ENCODE data around the gene IDUA. TPM values are rescaled to one million over a fixed set of nuclear protein-coding genes. Genes with fewer than 3 reads are reported as not detected.
"Not testable (repeated sequence)": the region's sequence is repeated elsewhere in the genome, so short reads cannot be mapped to it uniquely, and the experiment has no call there.

The IDUA gene
- total RNA-seq, 4 donors from 2014 or later: 9.7 to 32.3 (median 25.0) TPM

DNA sequence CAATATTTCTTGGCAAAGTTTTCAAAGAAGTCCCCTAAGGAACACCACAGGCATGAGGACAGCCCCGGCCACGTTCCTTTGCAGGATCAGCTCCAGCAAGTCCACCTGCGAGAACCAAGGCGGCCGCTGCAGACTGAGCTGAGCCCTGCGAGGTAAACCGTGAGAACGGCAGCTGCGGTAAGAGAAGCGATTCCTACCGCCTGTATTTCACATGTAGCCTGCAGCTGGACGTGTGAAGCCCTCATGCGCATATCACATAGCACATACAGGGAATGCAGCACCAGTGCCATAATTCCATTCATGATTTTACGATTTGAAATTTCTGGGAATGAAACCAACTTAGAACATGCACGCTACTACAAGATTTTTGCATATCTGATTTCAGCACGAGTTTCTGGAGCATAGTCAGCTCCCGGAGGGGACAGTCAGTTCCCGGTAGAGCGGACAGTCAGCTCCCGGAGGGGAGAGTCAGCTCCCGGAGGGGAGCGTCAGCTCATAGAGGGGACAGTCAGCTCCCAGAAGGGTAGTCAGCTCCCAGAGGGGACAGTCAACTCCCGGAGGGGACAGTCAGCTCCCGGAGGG lies 66.3 kb downstream of the IDUA start:
- Histone ChIP-seq H3K9me3 (no peaks in the 10 kb centered on the region), H3K27me3 (no peaks in the 10 kb centered on the region), H3K4me3 (replicated peaks in 1 of 3) (no peak overlapping the region), H3K36me3 (no peaks in the 10 kb centered on the region), H3K27ac (no peak overlapping the region), H3K4me1 (peaks cover 11 to 18% of the 10 kb centered on the region in 2 donors)
- no peak for DNase-seq
- 45 to 51% methylated on average over 23 of the region's 24 CpGs for WGBS, 2 donors
- intact Hi-C loops (cut with DNase I): no loop called here
- TF ChIP-seq POLR2A (IDR thresholded peaks at IDR 0.05): no peak
- TF ChIP-seq, protein P1, sequence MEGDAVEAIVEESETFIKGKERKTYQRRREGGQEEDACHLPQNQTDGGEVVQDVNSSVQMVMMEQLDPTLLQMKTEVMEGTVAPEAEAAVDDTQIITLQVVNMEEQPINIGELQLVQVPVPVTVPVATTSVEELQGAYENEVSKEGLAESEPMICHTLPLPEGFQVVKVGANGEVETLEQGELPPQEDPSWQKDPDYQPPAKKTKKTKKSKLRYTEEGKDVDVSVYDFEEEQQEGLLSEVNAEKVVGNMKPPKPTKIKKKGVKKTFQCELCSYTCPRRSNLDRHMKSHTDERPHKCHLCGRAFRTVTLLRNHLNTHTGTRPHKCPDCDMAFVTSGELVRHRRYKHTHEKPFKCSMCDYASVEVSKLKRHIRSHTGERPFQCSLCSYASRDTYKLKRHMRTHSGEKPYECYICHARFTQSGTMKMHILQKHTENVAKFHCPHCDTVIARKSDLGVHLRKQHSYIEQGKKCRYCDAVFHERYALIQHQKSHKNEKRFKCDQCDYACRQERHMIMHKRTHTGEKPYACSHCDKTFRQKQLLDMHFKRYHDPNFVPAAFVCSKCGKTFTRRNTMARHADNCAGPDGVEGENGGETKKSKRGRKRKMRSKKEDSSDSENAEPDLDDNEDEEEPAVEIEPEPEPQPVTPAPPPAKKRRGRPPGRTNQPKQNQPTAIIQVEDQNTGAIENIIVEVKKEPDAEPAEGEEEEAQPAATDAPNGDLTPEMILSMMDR (IDR thresholded peaks at IDR 0.05): no peak

DNA sequence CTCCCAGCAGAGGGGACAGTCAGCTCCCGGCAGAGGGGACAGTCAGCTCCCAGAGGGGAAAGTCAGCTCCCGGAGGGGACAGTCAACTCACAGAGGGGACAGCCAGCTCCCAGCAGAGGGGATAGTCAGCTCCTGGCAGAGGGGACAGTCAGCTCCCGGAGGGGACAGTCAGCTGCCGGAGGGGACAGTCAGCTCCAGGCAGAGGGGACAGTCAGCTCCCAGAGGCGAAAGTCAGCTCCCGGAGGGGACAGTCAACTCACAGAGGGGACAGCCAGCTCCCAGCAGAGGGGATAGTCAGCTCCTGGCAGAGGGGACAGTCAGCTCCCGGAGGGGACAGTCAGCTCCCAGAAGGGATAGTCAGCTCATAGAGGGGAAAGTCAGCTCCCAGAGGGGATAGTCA lies 67.0 kb downstream of the IDUA start:
- H3K27me3 ChIP-seq; H3K9me3 ChIP-seq; H3K4me3 ChIP-seq (replicated peaks in 1 of 3); DNase-seq; H3K36me3 ChIP-seq; intact Hi-C loops (cut with DNase I); H3K27ac ChIP-seq: not testable (repeated sequence)
- 55 to 75% methylated on average over 6 to 7 of the region's 7 CpGs for WGBS, 2 donors
- H3K4me1 ChIP-seq: peaks cover 9 to 12% of the 10 kb centered on the region in 2 donors

Other genes with a start within 250 kb of the IDUA start
- gene CPLX1, start 160.9 kb upstream of the IDUA start, total RNA-seq: 1 to 10 TPM in 2 of 4 donors, under 1 TPM in 1, not detected in 1; 0.75 to 3.2 (median 1.4) TPM
- 100 to 1,000 TPM in 3 of 4 donors, 10 to 100 TPM in 1; 86.4 to 184 (median 153) TPM for gene GAK, start 54.7 kb upstream of the IDUA start, total RNA-seq
- gene TMEM175, start 54.6 kb upstream of the IDUA start, total RNA-seq: 10 to 100 TPM; 33.6 to 63.9 (median 40.4) TPM
- 10 to 100 TPM; 10.2 to 17.0 (median 11.6) TPM for gene DGKQ, start 13.5 kb upstream of the IDUA start, total RNA-seq
- under 1 TPM; 0.15 to 0.33 (median 0.24) TPM for gene SLC26A1, start 6.4 kb downstream of the IDUA start, total RNA-seq
- gene FGFRL1, start 24.6 kb downstream of the IDUA start, total RNA-seq: 10 to 100 TPM; 59.0 to 93.9 (median 77.2) TPM
- 10 to 100 TPM in 1 of 4 donors, 1 to 10 TPM in 3; 6.7 to 31.1 (median 8.6) TPM for gene RNF212, start 126.5 kb downstream of the IDUA start, total RNA-seq
- gene SPON2, start 185.5 kb downstream of the IDUA start, total RNA-seq: 10 to 100 TPM in 2 of 4 donors, 1 to 10 TPM in 2; 2.4 to 14.1 (median 6.6) TPM